GM19023 (cell line): ENCODE results near the gene APOBEC3C.
"Not testable (repeated sequence)": the region's sequence is repeated elsewhere in the genome, so short reads cannot be mapped to it uniquely, and the experiment has no call there.

Experiments used
- ATAC-seq: cut with Tn5 transposase; IDR thresholded peaks from one replicate; pipeline ENCODE4 v1.9.1; 2021; ENCODE audit warnings: mild to moderate bottlenecking, moderate library complexity; ENCODE audit not compliant: unreplicated experiment

The APOBEC3C gene

GRCh38 chr22:38981992-38982927, 31.8 kb upstream of the APOBEC3C start, which contains the start of gene APOBEC3B:
TSS of gene APOBEC3B (plus strand) at chr22:38982347. CDS start at chr22:38982454, 107 bp downstream.
- peak; percentile 56 for ATAC-seq

GRCh38 chr22:38984224-38984623, 29.8 kb upstream of the APOBEC3C start:
- no peak for ATAC-seq

- ATAC-seq: peak; percentile 64
Measured at GRCh38 chr22:38984784-38985757, 29.0 kb upstream of the APOBEC3C start.

DNA sequence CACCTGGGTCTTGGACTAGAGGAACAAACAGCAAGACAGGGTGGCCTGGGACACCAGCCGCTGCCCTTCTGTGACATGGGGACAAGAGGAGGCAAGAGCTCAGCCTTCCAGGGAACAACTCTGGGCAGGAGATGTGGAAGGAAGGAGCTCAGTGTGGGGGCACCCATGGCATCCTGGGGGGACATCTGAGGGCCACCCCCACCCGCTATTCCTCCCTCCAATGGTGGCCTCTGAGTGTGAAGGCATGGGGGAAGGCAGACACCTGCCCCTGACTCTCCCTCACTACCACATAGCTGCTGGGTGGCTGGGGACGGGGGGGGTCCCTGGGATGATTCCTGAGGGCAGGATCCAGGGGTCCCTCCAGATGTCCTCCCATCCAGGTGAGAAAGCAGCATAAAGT, 27.4 kb upstream of the APOBEC3C start:
- ATAC-seq: no peak

- ATAC-seq: no peak
Measured at GRCh38 chr22:38987171-38987895, 26.7 kb upstream of the APOBEC3C start.

GRCh38 chr22:38989466-38989865, 24.6 kb upstream of the APOBEC3C start:
- ATAC-seq: no peak

- not testable (repeated sequence) for ATAC-seq
Measured at GRCh38 chr22:38992871-38993371, 21.1 kb upstream of the APOBEC3C start.

DNA sequence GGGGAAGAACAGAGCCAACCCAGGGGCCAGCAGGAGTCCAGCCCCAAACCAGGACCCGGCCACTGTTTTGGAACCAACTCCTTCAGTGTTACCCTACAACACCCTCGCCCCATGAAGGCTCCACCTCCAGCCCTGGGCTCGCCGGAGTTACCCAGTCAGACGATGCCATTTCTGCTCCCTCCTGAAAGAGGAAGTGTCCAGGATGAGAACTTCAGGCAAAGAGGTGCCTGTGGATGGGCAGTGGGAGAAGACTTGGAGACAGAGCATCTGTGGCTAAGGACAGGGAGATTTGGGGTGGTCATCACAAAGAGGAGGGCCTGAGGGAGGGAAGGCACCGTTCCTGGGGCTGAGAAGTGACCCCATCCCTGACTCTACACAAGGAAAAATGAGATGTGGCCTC, 18.0 kb upstream of the APOBEC3C start:
- ATAC-seq: no peak

DNA sequence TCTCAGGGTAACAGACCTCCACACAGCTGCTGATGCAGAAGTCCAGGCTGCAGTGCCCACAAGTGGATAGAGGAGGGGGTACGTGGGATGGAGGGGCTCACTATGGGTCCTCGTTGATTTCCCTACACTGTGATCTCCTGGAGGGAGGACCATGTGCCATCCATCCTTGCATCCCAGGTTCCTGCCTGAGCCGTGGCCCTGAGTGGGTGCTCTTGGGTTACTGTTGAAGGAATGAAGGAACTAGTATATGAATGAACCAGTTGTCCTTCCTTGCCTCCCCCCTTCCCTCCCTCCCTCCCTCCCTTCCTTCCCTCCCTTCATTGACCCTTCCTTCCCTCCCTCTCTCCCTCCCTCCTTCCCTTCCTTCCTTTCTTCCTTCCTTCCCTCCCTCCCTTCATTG, 16.5 kb upstream of the APOBEC3C start:
- no peak for ATAC-seq

- ATAC-seq: peak; percentile 55
Measured at GRCh38 chr22:39003165-39003638, 10.9 kb upstream of the APOBEC3C start.

DNA sequence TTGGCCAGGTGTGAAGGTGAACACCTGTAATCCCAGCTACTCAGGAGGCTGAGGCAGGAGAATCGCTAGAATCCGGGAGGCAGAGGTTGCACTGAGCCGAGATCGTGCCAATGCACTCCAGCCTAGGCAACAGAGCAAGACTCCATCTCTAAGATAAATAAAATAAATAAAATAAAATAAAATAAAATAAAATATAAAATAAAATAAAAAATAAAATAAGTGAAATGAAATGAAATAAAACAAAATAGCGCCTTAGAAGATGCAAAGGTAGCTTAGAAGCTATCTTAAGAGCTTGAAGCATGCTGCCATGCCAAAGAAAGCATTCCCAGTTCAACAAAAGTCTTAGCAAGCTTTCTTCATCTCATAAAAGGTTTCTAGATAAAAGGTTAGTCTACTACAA, 6.9 kb upstream of the APOBEC3C start:
- no peak for ATAC-seq

GRCh38 chr22:39008271-39008850, 5.7 kb upstream of the APOBEC3C start:
- ATAC-seq: not testable (repeated sequence)

GRCh38 chr22:39010946-39011345, 3.1 kb upstream of the APOBEC3C start:
- no peak for ATAC-seq

- ATAC-seq: no peak
Measured at GRCh38 chr22:39012533-39013511, 1.2 kb upstream of the APOBEC3C start.

DNA sequence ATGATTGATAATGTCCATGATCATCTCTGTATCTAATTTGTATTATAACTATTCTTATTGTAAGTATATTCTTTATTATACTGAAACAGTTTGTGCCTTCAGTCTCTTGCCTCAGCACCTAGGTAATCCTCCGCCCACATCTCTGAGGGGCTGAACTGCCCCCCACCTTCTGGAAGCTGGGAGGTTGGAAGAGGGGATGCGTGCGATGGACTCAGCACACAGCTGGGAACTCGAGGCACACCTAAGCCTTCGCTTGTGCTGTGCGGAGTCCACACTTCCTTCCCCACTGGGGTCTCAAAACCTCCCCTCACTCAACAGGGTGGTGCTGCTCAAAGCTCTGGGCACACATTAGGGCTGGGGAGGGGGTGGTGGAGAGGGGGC, 506 bp upstream of the APOBEC3C start:
- not testable (repeated sequence) for ATAC-seq

- ATAC-seq: not testable (repeated sequence)
Measured at GRCh38 chr22:39014723-39015121, 665 bp downstream of the APOBEC3C start.

GRCh38 chr22:39016592-39016991, 2.5 kb downstream of the APOBEC3C start:
- no peak for ATAC-seq

- ATAC-seq: no peak
Measured at GRCh38 chr22:39017596-39018365, 3.7 kb downstream of the APOBEC3C start.
